NCI-H2227 treated with DMSO at 0.1 percent for 48 hours (cell line): Measurements from ENCODE around the gene DCAF11.

ENCODE experiments used
- DNase-seq: peaks from one replicate; lab custom pipeline; 2025; lab: John Stamatoyannopoulos, UW

Gene DCAF11

DNA sequence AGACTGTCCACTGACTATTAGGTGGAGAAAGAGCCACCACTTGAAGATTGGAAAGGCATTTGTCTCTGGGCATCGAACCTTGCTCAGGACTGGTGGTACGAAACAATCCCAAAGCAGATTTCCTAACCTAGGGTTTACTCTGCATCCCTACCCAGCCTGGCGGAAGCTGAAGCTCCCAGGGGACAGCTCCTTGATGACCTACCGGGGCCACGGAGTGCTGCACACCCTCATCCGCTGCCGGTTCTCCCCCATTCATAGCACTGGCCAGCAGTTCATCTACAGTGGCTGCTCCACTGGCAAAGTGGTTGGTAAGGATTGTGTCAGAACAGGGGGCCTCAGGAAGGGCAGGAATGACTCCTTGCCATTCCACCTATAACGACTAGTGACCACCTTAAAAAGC, 6.6 kb downstream of the DCAF11 start:
- DNase-seq: no peak

DNA sequence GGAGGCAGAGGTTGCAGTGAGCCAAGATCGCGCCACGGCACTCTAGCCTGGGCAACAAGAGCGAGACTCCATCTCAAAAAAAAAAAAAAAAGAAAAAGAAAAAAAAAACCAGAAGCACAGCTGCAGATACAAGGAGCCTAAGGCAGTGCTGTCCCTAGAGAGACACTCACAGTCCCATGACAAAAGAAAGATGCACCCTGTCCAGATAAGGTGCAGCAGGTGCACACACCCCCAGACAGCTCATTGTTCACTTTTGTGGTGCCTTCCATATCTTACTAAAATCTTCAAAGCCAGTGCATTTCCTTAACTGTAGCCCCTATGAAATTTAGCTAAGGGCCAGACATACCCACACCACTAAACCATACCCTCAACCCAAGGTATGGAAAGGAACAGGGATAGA, 7.8 kb downstream of the DCAF11 start:
- no peak for DNase-seq

DNA sequence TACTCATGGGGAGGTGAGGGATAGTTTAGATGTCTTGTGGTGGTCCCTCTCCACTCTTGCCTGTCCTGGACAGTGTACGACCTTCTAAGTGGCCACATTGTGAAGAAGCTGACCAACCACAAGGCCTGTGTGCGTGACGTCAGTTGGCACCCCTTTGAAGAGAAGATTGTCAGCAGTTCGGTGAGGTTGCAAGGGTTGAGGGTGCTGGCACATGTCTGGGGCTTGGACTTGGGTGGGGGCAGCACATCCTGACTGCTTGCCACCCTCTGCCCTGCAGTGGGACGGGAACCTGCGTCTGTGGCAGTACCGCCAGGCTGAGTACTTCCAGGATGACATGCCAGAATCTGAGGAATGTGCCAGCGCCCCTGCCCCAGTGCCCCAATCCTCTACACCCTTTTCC, 8.3 kb downstream of the DCAF11 start:
- no peak for DNase-seq

DNA sequence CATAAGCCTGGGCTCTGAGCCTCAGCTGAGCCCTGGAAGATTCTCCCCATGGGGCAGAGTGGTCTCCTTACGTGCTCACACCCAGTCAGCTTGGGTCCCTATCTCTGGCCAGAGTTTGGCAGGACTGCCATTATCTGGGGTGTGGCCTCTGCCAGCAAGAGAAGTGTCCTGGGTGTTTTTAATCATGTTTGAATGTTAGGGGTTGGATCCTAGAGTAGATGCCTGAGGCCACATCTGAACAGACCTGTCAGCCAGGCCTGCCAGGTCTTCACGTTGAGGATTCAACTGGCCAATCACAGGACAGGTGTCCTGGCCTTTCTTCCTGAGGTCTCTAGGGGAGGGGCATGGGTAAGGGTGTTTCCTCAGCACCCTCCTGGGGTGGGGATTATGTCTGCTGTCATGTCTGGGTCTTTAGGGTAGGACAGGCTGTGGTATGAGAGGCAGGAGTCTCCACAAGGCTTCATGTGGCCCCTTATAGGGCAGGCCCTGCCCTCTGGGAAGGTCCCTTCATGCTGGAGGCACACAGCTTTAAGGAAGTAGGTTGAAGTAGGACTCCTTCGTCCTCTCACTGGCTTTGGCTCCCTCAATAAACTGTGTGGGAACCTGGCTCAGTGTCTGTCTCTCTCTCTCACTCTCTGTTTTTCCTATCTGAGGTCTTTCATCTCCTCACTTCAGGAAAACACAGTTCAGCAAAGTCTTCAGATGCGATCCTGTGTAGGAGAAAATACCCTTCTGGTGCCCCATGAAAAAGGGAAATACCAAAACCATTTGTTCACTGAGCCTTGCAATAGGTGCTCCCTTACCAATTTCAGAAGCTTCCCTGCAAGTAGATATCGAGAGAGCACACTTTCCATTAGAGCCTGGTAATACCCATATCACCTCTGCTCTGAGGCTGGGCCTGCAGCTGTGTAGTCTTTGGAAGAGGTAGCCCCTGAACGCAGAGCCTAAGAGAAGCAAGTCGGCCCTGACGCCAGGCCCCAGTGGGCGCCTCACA, 9.1 kb downstream of the DCAF11 start:
- DNase-seq: no peak

DNA sequence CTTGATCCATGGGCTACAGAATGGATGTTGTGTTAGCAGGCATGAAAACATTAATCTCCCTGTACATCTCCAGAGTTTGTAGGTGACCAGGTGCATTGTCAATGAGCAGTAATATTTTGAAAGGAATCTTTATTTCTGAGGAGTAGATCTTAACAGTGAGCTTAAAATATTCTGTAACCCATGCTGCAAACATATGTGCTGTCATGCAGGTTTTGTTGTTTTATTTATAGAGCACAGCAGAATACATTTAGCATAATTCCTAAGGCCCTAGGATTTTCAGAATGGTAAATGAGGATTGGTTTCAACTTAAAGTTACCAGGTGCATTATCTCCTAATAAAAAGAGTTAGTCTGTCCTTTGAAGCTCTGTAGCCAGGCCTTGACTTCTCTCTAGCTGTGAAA, 12.4 kb downstream of the DCAF11 start:
- DNase-seq: no peak

DNA sequence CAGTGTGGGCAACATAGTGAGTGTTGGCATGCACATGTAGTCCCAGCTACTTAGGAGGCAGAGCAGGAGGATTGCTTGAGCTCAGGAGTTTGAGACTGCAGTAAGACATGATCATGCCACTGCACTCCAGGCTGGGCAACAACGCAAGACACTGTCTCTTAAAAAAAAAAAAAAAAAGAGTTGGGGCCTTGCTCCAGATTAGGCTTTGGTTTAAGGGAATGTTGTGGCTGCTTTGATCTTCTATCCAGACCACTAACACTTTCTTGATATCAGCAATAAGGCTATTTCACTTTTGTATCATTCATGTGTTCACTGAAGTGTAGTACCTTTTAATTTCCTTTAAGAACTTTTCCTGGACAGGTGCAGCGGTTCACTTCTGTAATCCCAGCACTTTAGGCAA, 13.1 kb downstream of the DCAF11 start:
- no peak for DNase-seq

DNA sequence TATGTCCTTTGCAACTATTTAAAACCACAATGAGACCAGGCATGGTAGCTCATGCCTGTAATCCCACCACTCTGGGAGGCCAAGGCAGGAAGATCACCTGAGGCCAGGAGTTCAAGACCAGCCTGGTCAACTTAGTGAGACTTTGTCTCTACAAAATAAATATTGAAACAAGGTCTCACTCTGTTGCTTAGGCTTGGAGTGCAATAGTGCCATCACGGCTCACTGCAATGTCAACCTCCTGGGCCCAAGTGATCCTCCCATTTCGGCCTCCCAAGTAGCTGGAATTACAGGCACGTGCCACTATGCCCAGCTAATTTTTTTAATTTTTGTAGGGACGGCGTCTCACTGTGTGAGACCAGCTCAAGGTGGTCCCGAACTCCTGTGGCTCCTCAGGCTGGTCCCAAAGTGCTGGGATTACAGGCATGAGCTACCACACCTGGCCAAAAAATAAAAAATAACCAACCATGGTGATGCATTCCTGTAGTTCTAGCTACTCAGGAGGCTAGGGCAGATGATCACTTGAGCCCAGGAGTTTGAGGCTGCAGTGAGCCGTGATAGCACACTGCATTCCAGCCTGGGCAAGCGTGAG, 14.9 kb downstream of the DCAF11 start:
- no peak for DNase-seq

DNA sequence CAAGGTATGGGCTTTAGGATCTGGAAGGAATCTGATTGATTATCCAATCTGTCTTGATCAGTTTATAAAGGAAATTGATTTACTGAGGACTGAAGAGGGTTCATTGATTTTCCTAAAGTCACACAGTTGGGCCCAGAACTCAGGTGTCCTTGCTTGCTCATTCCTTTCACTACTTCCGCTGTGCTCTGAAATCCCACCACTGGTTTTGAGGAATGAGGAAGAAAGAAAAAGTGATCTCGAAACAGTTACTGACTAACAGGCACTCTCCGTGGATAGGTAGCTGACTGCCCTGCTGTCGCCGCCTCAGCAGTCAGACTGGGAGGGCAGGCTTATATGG, 15.8 kb downstream of the DCAF11 start, which contains the start of gene FITM1:
TSS of gene FITM1 (plus strand) at position 280 of the 337 bp plus-strand sequence. CDS start 905 bp downstream, outside the sequence.
- no peak for DNase-seq

DNA sequence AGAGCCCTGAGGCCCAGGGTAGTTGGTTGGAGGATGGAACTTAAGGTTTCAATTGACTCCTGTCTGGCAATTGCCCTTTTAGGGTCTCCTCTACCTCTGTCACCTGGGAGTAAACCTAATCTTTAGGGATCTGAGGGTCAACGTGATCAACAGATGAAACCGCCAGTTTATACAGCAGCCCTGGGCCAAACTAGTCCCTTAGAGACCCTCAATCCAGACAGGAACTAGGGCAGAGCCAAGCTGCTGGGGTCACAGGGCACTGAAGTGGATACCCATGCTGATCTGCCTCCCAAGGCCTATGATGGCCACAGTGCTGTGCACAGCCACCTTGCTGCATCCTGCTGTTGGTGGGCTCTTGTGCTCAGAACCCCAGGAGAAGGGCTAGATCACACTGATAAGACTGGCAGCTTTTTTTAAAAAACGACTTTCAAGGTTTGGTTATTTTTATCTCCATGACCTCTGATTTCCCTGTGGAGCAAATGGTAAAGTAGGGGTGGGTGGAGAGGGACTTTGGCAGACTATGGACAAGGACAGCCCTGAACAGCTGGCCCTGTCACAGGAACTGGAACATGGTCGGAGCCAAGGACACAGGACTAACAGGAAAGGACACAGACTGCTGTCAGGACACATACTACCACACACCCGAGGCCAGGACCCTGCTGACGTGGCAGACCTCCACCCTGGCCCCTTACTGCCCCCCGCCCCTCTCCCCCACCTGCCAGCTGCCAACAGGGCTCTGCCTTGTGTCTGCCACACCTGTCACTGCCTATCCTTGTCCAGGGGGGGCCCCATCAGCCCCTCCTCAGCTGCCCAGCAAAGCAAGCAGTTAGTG, 16.4 kb downstream of the DCAF11 start:
- no peak for DNase-seq

DNA sequence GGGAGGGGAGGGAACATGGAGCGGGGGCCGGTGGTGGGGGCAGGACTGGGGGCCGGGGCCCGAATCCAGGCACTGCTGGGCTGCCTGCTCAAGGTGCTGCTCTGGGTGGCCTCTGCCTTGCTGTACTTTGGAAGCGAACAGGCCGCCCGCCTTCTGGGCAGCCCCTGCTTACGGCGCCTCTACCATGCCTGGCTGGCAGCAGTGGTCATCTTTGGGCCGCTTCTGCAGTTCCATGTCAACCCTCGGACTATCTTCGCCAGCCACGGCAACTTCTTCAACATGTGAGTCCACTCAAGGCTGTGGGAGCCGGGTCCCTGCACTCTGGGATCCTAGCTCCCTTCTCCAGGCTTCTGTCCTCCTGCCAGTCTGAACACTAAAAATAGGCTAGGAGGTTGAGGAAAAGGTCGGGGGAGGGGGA, 17.0 kb downstream of the DCAF11 start:
- no peak for DNase-seq

DNA sequence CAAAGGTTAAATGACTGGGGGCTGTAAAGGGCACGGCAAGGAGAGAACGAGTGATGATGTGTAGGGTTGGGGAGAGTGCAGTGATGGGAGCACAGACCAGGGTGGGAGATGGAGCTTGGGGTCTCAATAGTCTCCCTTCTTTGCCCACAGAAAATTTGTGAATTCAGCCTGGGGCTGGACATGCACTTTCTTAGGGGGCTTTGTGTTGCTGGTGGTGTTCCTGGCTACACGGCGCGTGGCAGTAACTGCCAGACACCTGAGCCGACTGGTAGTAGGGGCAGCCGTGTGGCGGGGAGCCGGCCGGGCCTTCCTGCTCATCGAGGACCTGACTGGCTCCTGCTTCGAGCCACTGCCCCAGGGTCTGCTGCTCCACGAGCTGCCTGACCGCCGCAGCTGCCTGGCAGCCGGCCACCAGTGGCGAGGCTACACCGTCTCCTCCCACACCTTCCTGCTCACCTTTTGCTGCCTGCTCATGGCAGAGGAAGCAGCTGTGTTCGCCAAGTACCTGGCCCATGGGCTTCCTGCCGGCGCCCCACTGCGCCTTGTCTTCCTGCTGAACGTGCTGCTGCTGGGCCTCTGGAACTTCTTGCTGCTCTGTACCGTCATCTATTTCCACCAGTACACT, 17.6 kb downstream of the DCAF11 start:
- DNase-seq: no peak

DNA sequence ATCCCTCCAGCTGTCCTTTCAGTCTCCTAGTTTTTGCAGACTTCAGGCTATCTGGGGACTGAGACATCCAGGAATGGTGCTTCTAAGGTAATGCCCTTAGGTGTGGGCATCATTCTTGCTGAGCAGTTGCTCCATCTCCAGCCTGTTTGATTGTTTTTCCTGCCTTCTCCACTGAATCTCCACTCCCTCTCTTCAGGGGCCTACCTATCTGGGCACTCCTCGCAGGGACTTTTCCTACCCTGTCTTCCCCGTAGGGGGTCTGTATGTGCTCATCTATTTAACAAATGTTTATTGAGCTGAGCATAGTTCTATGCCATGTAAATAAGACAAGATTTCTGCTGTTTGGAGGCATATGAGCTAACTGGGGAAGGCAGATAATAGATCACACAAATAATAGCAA, 18.4 kb downstream of the DCAF11 start:
- DNase-seq: no peak

DNA sequence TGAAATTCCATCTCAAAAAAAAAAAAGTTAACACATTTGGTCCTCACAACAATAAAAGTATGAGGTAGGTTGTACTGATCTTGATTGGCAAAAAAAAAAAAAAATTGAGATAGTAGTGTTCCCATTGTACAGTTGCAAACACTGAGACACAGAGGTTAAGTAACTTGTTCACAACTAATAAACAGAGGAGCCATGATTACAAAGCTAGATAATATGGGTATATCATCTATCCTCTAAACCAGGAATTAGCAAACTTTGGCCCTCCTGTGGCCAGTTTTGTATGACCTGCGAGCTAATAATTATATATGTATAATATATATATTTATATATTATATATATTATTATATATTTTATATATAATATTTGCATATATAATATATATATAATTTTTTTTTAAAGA, 19.2 kb downstream of the DCAF11 start:
- no peak for DNase-seq

DNA sequence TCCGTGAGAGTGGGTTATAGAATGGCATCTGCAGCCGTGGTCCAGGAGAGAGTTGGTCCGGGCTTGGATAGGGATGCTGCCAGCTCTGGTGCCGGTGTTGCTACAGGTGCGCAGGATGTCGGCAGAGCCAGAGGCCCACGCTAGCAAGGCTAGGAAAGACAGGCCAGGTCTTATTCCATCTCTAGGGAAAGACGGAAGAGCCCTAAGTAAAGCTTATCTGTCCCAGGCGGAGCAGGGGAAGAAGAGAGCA, 20.9 kb downstream of the DCAF11 start:
- DNase-seq: peak; percentile 82

DNA sequence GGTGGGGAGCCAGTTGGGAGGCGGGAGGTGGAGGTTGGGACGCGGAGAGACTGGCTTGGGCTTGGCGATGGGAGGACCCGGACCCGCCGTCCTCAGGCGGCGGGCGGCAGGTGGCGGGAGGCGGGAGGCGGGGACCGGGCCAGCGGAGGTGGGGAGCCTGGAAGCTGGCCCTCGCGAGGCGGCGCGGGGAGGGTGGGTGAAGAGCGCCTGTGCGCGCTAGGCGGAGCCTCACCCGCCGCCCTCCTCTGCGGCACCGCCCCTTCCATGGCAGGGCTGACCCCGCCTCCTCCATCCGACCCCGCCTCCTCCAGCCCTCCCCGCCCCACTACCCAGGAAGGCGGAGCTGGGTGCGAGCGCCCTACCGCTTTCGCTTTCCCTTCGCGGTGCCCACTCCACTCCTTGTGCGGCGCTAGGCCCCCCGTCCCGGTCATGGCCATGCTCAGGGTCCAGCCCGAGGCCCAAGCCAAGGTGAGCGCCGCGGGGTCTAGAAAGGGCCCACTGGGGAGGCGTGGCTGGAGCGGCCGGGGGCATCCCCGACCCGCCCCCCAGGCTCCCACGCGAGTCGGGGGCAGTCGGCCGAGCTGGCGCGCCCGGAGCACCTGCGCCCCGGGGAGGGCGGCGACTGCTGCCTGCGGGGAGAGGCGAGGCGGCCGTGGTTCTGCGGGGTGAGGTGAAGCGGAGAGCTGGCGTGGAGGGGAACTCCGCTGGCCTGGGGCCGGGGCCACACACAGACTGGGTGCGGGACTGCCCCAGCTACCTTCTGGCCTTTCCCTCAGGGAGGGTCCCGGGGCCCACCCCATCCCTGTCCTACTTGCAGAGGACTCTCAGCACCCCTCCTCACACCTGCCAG, 21.5 kb downstream of the DCAF11 start, which contains the start of gene PSME1:
TSS of gene PSME1 (plus strand) at position 361 of the 850 bp plus-strand sequence. CDS start at position 430, 69 bp downstream.
- peak; percentile 88 for DNase-seq

DNA sequence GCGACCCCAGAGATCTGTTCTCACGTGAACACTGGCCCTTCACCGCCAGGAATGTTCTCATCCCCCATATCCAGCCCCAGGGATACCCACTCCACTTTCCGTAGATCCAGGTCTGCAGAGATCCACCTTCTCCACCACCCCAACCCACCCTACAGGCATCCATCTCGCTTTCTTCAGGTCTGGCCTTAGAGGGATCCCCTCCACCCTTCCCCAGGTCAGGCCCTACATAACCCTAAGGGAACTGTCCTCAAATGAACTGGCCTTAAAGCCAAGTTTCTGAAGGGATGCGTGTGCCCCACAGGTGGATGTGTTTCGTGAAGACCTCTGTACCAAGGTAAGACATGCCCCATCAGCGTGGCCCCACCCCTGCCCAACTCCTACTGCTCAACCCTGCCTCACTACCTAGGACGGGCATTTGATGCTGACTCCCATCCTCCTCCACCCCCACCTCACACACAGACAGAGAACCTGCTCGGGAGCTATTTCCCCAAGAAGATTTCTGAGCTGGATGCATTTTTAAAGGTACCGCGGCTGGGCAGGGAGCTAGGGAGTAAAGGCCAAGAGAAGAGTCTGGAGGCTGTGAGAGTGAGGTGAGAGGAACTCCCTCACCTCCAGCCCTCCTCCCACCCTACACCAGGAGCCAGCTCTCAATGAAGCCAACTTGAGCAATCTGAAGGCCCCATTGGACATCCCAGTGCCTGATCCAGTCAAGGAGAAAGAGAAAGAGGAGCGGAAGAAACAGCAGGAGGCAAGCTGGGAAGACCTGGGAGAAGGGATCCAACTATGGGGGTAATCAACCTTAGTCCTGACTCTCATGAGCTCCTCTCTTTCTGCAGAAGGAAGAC, 22.3 kb downstream of the DCAF11 start:
- DNase-seq: no peak

DNA sequence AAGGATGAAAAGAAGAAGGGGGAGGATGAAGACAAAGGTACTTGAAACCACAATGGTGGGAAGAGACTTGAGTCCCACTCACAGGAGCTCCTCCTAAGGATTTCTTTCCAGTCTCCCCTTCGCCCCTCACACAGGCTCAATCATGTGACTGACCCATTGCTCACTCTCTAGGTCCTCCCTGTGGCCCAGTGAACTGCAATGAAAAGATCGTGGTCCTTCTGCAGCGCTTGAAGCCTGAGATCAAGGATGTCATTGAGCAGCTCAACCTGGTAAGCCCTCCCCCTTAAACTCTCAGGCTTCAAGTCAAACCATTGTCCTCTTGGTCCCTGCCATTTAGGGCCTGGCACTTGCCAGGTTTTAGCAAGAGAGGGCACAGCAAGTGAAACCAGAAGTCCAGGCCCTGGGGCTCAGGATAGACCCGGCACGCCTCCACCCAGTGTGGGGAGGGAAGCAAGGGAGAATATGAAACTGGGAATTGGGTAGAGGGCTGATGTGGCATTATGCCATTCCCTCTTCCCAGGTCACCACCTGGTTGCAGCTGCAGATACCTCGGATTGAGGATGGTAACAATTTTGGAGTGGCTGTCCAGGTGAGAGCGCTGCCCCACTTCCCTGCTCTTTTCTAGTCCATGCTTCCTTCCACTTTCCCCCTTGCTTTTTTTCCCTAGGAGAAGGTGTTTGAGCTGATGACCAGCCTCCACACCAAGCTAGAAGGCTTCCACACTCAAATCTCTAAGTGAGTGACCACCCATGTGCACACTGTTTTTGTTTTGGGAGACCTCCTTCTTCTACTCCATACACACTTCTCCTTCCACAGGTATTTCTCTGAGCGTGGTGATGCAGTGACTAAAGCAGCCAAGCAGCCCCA, 23.2 kb downstream of the DCAF11 start:
- no peak for DNase-seq

DNA sequence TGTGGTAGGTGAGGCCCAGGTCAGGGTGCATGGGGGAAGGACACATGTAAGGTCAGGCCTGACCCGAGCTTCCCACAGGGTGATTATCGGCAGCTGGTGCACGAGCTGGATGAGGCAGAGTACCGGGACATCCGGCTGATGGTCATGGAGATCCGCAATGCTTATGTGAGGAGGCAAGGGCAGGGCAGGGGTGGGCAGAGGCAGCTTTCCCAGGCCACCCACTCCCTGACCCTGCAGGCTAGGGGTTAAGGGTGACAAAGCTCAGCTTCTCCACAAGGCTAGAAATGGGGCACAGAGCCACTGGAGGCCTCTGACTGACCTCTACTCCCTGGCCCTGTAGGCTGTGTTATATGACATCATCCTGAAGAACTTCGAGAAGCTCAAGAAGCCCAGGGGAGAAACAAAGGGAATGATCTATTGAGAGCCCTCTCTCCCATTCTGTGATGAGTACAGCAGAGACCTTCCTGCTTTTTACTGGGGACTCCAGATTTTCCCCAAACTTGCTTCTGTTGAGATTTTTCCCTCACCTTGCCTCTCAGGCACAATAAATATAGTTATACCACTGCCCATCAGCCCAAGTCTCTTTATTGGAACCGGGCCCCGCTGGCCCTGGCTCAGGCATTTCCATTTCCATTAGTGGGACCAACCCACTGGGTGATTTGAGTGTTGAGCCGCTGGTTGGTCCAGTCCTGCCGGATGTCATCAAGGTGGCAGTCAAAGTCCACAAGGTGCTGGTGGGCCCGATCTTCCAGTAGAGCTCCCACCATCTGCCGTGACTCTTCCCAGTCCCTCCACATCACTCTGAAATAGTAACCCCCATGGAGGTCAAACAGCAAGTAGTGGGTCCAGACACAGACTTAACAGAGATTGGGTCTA, 24.1 kb downstream of the DCAF11 start:
- no peak for DNase-seq
